A549 treated with ZK216348 at 1 μM for 4 hours (cell line): ENCODE results near the gene CDH11. TPM values are rescaled to one million over a fixed set of nuclear protein-coding genes. Genes with fewer than 3 reads are reported as not detected.

Experiments used
- total RNA-seq: library from RNA; stranded (reverse); fragments of 200-300 nt; extraction: Qiagen RNA extraction; gene quantifications from 5 replicates; pipeline ENCODE4 v1.2.3, GENCODE V29; 2022; ENCODE audit warnings: low read depth

CDH11 gene
- 0.34 to 0.72 TPM (median 0.47 TPM) in 5 replicates for total RNA-seq

GRCh38 chr16:65121870-65122723, at the start of gene CDH11:
TSS of gene CDH11 (minus strand) at chr16:65122063. CDS start at chr16:65004869, 117,194 bp downstream.

